Cardiac septum (tissue), 1 donor: ENCODE data around the gene WASHC3. TPM values are rescaled to one million over a fixed set of nuclear protein-coding genes. Genes with fewer than 3 reads are reported as not detected.
"Not testable (repeated sequence)": the region's sequence is repeated elsewhere in the genome, so short reads cannot be mapped to it uniquely, and the experiment has no call there.

Source experiments
- DNase-seq: peaks from one replicate; pipeline ENCODE4 v3.0.0-alpha.2; 2020; ENCODE audit warnings: low spot score
- intact Hi-C: fragments of 100-400 bp; cut with DNase I; formaldehyde crosslinking; loops from one replicate; pipeline ENCODE4 v1.14.0; 2022
- long read RNA-seq: library from polyadenylated mRNA; unstranded; transcript quantifications from one replicate; pipeline ENCODE4 v2.0.0, GENCODE V29; 2021
- total RNA-seq: library from RNA; stranded (reverse); fragmentation: NEBNext Ultra II Directional; extraction: Animal tissue kit (Norgen Biotek cat#: 25700); gene quantifications from one replicate; pipeline ENCODE4 v1.2.1, GENCODE V29; 2021
- donor health status: DM: no; HTN: no; CAD: no.

The WASHC3 gene, protein sequence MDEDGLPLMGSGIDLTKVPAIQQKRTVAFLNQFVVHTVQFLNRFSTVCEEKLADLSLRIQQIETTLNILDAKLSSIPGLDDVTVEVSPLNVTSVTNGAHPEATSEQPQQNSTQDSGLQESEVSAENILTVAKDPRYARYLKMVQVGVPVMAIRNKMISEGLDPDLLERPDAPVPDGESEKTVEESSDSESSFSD
- 38.5 TPM for total RNA-seq
- long read RNA-seq, transcript WASHC3-213 (7 exons, 865 nt): minor isoform, 5 of 39 reads
- long read RNA-seq, transcript WASHC3-201 (7 exons, 916 nt): major isoform, 28 of 39 reads
- long read RNA-seq, partial matches to known transcripts: 0 of 39 reads
- long read RNA-seq, other reads (novel, unspliced or antisense): 6 of 39 reads

DNA sequence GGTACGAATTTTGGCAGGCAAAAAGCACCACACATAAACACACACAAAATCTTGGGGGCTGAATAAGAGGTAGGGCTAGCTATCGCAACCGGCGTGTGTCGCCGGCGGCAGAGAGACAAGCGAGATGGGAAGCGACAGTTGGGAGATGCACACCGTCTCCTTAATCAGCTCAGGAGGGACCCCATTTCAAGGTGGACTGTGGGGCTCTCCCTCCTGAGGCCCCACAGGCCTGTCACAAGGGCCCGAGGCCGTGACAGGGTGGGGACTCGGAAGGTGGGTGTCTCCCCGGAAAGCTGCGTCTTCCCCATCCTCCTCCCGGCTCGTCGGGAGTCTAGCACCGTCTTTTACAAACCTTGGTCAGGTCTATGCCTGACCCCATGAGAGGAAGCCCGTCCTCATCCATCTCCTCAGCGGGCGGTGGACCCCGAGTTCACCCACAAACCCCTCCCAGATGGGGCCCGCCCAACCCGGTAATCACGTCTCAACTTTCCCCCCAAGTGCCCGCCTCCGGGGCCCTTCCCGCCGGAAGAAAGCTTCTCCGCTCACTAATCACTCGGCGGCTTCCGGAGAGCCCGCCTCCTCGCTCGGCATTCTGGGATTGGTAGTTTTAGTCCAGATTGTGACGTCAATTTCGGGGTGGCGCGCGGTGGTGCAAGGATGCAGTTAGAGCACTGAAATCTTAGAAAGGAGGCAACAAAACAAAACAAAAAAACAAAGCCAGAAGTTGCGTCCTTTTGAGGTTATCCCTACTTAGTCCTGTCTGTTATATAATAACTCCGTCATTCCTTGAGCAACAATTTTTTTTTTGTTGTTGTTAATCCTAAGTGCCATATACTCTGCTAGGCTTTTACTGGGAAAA lies at the start of gene WASHC3:
Gene WASHC3 (minus strand): TSS at position 432 of the 859 bp plus-strand sequence. CDS start 29 bp downstream, at position 403.
- intact Hi-C loops: loop anchor here (2.0 kb wide), 1 partner anchor 57 kb away; no protein-coding TSS in a partner anchor
- peak; percentile 98 for DNase-seq

DNA sequence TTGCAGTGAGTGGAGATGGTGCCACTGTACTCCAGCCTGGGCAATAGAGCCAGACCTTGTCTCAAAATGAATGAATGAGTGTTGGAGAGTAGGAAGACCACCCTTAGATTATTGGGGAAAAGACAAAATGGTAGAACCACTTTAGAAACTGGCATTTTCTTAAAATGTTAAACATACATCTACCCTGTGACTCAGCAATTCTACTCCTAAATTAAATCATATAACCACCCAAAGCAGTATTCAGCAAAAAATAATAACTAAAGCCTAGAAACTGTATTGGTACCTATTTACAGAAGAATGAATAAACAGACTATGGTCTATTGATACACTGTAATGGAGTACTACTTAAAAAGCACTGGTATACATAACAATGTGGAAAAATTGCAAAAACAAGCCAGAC lies 49.0 kb upstream of the WASHC3 start:
- intact Hi-C loops: no loop called here
- no peak for DNase-seq

DNA sequence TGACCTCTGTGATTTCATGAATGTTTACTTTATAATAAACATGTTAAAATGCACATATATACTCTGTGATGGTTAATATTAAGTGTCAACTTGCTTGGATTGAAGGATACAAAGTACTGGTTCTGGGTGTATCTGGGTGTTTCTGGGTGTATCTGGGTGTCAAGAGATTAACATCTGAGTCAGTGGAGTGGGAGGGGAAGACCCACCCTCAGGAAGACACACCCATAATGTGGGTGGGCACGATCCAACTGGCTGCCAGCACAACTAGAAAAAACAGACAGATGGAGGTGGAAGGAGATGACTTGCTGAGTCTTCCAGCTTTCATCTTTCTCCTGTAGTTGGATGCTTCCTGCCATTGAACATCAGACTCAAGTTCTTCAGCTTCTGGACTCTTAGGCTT lies 46.2 kb upstream of the WASHC3 start:
- DNase-seq: no peak
- intact Hi-C loops: no loop called here

DNA sequence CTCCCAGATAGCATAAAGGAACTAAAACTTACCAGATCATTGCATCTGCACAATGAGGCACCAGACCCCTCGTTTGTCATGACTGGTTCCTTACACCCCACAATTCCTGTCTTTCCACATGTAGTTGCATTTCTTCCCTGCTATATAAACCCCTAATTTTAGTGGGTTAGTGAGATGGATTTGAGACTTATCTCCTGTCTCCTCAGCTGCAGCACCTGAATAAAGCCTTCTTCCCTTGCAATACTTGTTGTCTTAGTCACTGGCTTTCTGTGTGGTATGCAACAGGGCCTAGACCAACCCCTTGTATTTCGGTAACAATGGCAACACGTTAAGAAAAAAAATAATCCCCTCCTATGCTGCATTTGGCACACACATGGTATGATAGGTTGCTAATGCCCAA lies 45.1 kb upstream of the WASHC3 start:
- intact Hi-C loops: no loop called here
- DNase-seq: no peak

DNA sequence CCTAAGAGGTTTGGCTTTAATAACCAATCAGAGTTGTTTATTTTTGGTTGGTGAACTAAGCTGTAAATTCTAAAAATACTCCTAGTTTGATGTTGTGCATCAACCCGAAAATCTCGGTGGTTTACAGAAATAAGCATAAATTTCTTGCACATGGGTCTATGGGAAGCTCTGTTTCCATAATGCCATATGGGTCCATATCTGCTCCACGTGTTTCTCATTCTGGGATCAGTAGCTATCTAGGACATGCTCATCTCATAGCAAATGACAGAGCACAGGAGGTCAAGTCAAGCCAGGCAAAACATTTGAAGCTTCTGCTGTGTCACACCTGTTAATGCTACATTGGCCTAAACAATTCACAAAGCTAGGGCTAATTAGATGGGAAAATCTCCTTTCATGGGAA lies 35.1 kb upstream of the WASHC3 start:
- no peak for DNase-seq
- intact Hi-C loops: no loop called here

DNA sequence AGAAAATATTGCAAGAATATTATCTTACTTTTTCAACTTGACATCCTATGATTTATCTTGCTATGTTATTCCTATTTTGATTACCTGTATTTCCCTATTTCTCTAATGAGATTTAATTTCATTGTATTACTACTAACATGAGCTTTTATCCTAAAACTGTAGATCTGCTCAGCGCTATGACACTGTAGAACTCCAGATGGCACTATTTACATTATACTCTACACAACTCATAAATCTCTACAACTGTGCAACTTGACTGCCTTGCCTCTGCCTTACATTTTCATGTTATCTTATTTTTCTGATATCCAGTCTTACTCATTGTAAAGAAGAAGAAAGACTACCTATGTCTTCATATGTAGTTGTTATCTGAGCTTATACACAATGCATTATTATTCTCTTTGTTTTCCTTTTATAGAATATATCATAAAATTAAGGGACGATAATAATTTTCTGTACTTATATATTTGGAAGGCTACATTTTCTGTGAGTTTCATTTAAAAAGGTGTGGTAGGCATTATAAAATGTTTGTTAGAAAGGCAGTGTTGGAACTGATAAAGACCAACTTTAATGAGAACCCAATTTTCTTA lies 34.0 kb upstream of the WASHC3 start:
- intact Hi-C loops: no loop called here
- DNase-seq: no peak

DNA sequence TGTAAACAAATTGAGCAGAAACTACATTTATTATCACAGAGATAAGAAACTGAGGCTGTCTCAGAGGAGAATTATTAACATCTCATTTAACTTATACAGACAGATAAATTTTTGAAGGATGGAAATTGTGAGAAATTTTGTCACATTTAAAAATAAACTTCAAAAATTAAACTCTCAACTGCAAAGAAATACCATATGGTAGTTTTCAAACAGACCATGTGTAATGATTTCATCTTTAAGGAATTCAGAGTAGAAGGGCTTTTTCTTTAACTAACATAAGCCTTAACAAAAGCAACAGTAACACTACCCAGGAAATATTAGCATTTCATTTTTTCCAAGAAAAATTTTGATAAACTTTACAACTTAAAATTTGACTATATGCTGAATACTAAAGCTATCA lies 31.5 kb upstream of the WASHC3 start:
- no peak for DNase-seq
- intact Hi-C loops: no loop called here

DNA sequence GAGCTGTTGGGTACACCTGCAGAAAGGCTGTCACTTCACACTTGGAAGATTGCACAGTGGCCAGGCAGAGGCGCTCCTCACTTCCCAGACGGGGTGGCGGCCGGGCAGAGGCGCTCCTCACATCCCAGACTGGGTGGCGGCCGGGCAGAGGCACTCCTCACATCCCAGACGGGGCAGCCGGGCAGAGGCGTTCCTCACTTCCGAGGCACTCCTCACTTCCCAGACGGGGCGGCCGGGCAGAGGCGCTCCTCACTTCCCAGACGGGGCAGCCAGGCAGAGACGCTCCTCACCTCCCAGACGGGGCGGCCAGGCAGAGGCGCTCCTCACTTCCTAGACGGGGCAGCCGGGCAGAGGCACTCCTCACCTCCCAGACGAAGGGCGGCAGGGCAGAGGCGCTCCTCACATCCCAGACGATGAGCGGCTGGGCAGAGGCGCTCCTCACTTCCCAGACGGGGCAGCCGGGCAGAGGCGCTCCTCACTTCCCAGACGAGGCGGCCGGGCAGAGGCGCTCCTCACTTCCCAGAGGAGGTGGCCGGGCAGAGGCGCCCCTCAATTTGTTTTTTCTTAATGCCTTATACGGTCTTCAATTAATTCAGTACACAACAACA lies 27.5 kb upstream of the WASHC3 start:
- DNase-seq, intact Hi-C loops: not testable (repeated sequence)

DNA sequence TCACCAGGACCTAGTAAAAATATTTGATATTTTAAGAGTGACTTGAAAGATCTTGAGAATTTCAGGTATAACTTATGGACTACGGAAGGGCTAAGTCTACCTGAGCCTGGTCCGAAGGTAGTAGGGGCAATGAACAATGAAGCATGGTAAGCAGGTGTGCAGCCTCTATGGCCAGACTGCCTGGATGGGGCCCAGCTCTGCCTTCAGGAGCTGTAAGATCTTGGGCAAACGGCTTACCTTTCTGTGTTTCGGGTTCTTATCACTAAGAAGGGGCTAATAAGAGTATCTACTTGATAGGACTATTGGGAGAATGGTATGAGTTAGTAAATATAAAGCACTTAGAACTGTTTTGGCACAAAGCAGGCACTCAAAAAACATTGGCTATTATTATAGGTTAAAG lies 19.1 kb upstream of the WASHC3 start:
- no peak for DNase-seq
- intact Hi-C loops: no loop called here

DNA sequence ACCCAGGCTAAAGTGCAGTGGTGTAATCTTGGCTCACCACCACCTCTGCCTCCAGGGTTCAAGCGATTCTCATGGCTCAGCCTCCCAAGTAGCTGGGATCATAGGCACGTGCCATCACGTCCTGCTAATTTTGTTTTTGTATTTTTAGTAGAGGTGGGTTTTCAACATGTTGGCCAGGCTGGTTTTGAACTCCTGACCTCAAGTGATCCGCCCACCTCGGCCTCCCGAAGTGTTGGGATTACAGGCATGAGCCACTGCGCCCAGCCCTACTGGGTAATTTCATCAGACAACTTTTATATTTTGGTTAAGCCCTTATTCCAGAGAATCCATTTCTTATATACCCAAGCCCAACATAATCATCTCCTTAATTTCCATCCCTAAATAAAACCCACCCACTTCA lies 10.3 kb upstream of the WASHC3 start:
- DNase-seq, intact Hi-C loops: not testable (repeated sequence)

DNA sequence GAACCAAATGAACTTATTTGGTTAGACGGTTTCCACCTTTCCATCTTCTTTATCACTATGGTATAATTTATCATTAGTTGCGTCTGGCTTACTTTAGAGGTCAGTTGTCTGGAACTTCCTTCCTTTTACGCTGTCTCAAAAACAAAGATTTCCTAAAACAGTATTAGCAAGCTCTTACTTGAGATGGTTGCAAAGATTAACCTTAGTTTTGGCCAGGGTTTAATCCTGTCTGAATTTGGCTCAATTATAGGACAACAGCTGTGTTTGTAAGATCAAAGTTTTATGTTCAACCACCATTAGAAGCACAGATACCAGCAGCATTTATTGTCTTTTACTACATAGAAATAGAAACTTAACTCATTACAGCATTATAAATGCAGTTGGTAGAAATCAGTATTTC lies 7.9 kb upstream of the WASHC3 start:
- intact Hi-C loops: no loop called here
- DNase-seq: no peak

DNA sequence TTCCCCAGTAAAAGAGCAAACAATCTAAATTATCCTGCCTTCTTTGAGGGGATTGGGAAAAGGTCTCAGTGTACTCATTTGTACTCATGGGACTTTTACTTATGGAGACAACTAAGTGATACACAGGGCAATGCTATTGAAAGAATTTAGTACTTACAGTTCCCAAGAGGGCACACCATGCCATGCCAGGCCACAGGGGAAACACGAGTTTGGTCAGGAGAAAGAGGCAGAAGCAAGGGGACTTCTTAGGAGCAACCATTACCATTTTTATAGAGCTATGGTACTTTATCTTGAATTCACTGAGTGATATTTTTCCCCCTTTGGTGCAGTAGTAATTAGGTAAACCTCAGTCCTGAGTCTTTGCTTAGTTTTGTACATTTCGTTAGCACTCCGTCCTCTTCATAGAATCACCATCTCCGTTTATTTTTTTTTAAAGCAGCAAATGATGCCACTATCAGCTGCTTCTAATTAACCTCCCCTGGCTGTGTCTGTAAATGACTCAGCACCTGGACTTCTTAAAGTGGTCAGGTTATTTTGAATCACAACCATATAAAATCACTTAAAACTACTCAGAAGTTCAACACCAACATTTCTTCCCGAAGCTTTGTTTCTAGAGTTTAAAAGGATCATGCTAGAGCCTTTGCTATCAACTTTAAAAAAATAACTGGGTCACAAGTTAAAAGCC lies 5.9 kb upstream of the WASHC3 start:
- DNase-seq: no peak
- intact Hi-C loops: no loop called here

DNA sequence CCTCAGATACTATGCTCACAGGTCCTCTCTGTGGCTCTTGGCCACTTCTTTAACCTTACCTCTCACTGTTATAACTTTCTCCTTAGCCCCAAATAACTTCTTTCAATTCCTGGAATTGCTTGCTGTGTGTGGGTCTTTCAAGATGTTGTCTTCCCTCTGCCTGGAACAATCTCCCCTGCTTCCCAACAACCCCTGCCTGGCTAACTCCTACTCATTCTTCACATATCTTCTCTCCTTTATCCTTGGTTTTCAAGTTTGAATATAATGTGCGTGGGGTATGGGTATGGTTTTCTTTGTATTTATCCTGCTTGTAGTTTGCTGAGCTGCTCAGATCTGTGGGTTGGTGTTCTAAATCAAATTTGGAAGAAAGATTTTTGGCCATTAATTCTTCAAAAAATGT lies 2.7 kb upstream of the WASHC3 start:
- no peak for DNase-seq
- intact Hi-C loops: no loop called here

DNA sequence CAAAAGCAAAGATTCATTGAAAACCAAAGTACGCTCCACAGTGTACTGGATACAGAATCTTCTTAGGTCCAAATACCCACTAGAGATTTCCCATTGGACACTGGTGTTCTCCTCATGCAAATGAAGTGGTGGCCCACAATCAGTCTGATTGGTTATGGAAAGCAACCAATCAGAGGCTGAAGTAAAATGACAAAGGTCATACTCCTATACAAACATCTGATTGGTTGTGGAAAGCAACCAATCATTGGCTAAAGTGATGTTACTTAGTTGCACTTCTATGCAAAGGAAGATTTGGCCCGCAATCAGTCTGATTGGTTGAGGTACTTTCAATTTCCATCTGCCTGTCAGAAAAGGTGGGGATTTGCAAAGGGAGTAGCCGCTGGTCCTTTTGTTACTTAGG lies 1.3 kb upstream of the WASHC3 start:
- no peak for DNase-seq
- intact Hi-C loops: loop anchor here (2.0 kb wide), 1 partner anchor 56 kb away; no protein-coding TSS in a partner anchor

DNA sequence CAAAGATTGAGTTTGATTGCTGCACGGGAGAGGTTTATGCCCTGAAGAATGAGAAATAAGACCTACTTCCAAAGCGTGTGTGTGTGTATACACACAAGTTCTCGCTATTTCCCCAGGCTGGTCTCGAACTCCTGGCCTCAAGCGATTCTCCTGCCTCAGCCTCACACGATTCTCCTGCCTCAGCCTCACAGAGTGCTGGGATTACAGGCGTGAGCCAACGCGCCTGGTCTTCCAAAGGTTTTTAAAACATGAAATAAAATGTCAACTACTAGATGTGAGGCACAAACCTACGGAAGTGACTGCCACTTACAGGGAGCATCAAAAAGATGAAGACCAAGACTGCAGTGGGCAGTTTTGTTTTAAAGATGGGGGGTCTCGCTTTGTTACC lies 622 bp upstream of the WASHC3 start:
- intact Hi-C loops: loop anchor here (2.0 kb wide), 1 partner anchor 56 kb away; no protein-coding TSS in a partner anchor
- no peak for DNase-seq

DNA sequence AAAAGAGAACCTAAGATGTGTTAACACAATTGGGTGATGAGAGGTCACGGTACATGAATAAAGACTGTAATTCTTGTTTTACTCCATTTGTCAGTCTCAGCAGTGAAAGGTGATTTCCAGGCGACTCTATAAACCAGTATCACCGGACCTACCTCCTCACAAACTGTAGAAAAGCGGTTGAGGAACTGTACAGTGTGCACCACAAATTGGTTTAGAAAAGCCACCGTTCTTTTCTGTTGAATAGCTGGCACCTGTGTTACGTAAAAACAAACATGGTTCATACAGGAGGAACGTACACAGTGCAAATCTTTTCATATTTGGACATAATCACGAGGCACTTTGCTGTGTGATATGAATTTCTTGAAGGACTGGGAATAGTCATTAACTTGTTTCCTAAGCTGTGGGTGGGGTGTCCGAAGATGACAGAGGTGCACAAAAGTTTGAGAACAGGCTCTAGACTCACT lies 663 bp downstream of the WASHC3 start:
- DNase-seq: no peak
- intact Hi-C loops: no loop called here

DNA sequence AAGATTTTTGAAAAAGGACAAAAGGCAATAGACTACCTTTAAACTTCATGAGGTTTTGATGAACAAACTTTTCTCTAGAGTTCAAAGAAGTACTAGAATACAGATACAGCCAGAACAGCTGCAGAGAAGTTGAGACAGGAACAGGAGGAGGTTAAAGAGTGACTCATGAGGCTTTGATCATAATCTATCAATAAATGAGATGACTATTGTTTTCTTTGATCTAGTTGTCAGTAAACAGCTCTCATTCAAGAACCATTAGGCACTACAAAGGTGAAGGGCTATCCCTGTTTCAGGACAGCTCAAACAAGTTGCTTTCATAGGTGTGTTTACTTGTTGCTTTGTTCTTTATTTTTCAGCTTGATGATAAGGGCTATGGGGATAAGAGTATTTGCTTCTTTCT lies 2.4 kb downstream of the WASHC3 start:
- intact Hi-C loops: no loop called here
- no peak for DNase-seq

DNA sequence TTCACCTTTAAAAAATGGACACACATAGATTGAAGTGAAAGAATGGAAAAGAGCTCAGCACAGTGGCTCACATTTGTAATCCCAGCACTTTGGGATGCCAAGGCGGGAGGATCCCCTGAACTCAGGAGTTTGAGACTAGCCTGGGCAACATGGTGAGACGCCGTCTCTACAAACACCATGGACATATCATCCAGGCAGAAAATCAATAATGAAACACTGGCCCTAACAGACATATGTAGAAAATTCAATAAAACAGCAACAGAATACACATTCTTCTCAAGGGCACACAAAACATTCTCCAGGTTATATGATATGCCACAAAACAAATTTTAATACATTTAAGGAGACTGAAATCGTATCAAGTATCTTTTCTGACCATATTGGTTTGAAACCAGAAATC lies 7.4 kb downstream of the WASHC3 start:
- intact Hi-C loops: no loop called here
- no peak for DNase-seq

DNA sequence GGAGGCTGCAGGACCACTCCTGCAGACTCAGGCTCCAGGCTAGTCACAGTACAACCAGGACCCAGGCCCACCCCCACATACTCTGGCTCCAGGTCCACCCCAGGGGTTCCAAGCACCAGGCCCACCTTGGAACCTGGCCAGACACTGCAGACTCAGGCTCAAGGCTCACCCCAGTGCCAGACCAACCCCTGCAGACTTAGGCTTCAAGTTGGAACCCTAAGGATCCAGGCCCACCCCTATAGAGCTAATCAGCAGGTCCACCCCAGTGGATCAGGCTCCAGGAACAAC lies 8.8 kb downstream of the WASHC3 start:
- DNase-seq: no peak
- intact Hi-C loops: no loop called here
